ENCODE measurements around the gene GPRC5C. TPM values are rescaled to one million over a fixed set of nuclear protein-coding genes. Genes with fewer than 3 reads are reported as not detected.

The GPRC5C gene
- total RNA-seq, 1 donor from 2014 or later, result 13.5 TPM

DNA sequence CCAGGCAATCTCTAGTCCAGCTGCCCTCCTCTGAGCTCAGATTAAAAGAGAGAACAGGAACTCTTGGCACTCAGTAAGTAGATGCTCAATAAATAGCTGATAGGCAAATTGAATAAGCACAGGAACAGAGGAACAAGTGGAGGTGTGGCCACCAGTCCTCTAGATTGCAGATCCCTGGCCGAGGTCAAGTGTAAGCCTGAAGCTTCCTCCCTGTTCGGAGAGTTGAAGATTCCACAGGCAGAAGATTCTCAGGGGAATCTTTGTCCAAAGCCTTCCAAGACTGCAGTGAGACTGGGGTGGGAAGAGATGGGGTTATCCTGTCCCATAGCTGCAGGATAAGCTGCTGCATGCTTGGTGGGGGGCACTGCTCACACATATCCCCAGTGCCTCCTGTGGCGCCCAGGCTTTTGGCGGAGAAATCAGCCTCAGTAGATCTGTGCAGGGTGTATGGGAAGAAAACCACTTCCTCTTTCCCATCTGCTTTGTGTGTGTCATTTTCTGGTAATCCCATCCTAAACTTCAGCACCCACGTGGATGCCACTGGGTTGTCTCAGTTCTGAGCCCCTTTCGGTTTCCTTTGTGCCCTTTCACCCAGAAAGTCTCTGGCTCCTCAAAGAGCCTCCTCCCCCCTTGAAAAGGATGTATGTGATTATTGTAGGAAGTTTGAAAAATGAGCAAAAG, 46.7 kb downstream of the GPRC5C start:
- Histone ChIP-seq H3K79me2 (ENCODE audit: low read depth) (no peaks in the 10 kb centered on the region), H3K9me3 (ENCODE audit: low read depth) (no peaks in the 10 kb centered on the region), H3K4me2 (no peak overlapping the region), H3K9ac (no peak overlapping the region), H3K27me3 (no peaks in the 10 kb centered on the region), H3F3A (ENCODE audit: low read depth) (no peaks in the 10 kb centered on the region), H3K36me3 (no peaks in the 10 kb centered on the region), H4K20me1 (ENCODE audit: low read depth) (no peaks in the 10 kb centered on the region), H2AFZ (replicated peaks) (no peak overlapping the region), H3K27ac (no peak overlapping the region), H3K4me3 (no peak overlapping the region), H3K4me1 (no peaks in the 10 kb centered on the region)
- H3K4me3 Mint-ChIP-seq, result no peak overlapping the region
- peaks cover 43% of the 10 kb centered on the region for H3K27me3 Mint-ChIP-seq (ENCODE audit: insufficient read depth, low read depth)
- TF ChIP-seq CTCF (IDR thresholded peaks at IDR 0.05) (no peak), EZH2phosphoT487 (IDR thresholded peaks at IDR 0.05) (no peak), EZH2 (IDR thresholded peaks at IDR 0.05) (no peak)
- no peaks in the 10 kb centered on the region for H3K36me3 Mint-ChIP-seq
- peaks cover 9% of the 10 kb centered on the region for H3K9me3 Mint-ChIP-seq
- no peak for DNase-seq (ENCODE audit: low spot score)
- peaks cover 4% of the 10 kb centered on the region for H3K4me1 Mint-ChIP-seq
- H3K27ac Mint-ChIP-seq, result no peak overlapping the region

GRCh38 chr17:74480290-74480689, 48.4 kb downstream of the GPRC5C start:
- Histone ChIP-seq H3K4me2 (no peak overlapping the region), H3F3A (ENCODE audit: low read depth) (no peaks in the 10 kb centered on the region), H4K20me1 (ENCODE audit: low read depth) (no peaks in the 10 kb centered on the region), H3K27ac (no peak overlapping the region), H3K79me2 (ENCODE audit: low read depth) (no peaks in the 10 kb centered on the region), H3K36me3 (no peaks in the 10 kb centered on the region), H2AFZ (replicated peaks) (no peak overlapping the region), H3K4me1 (no peaks in the 10 kb centered on the region), H3K9me3 (ENCODE audit: low read depth) (no peaks in the 10 kb centered on the region), H3K27me3 (no peaks in the 10 kb centered on the region), H3K9ac (no peak overlapping the region), H3K4me3 (no peak overlapping the region)
- Mint-ChIP-seq H3K9me3 (peaks cover 7% of the 10 kb centered on the region), H3K4me3 (no peak overlapping the region), H3K27me3 (ENCODE audit: insufficient read depth, low read depth) (peaks cover 36% of the 10 kb centered on the region), H3K27ac (no peak overlapping the region), H3K36me3 (no peaks in the 10 kb centered on the region), H3K4me1 (no peaks in the 10 kb centered on the region)
- DNase-seq (ENCODE audit: low spot score), result no peak
- no peak for TF ChIP-seq EZH2 (IDR thresholded peaks at IDR 0.05)
- TF ChIP-seq EZH2phosphoT487 (IDR thresholded peaks at IDR 0.05), result no peak
- TF ChIP-seq CTCF (IDR thresholded peaks at IDR 0.05), result no peak

GRCh38 chr17:74481621-74482020, 49.7 kb downstream of the GPRC5C start:
- H3K27ac Mint-ChIP-seq, result no peak overlapping the region
- H3K79me2 ChIP-seq (ENCODE audit: low read depth), result no peaks in the 10 kb centered on the region
- H2AFZ ChIP-seq (replicated peaks), result no peak overlapping the region
- peaks cover 28% of the 10 kb centered on the region for H3K27me3 Mint-ChIP-seq (ENCODE audit: insufficient read depth, low read depth)
- DNase-seq (ENCODE audit: low spot score), result no peak
- no peak overlapping the region for H3K4me3 Mint-ChIP-seq
- H3K4me1 Mint-ChIP-seq, result no peaks in the 10 kb centered on the region
- H3K4me1 ChIP-seq, result no peaks in the 10 kb centered on the region
- H3K36me3 Mint-ChIP-seq, result no peaks in the 10 kb centered on the region
- no peaks in the 10 kb centered on the region for H3K9me3 ChIP-seq (ENCODE audit: low read depth)
- TF ChIP-seq CTCF (IDR thresholded peaks at IDR 0.05) (no peak), EZH2 (IDR thresholded peaks at IDR 0.05) (no peak), EZH2phosphoT487 (IDR thresholded peaks at IDR 0.05) (no peak)
- no peak overlapping the region for H3K4me2 ChIP-seq
- H3F3A ChIP-seq (ENCODE audit: low read depth), result no peaks in the 10 kb centered on the region
- no peaks in the 10 kb centered on the region for H3K36me3 ChIP-seq
- no peaks in the 10 kb centered on the region for H3K27me3 ChIP-seq
- no peak overlapping the region for H3K27ac ChIP-seq
- H4K20me1 ChIP-seq (ENCODE audit: low read depth), result no peaks in the 10 kb centered on the region
- H3K9me3 Mint-ChIP-seq, result no peaks in the 10 kb centered on the region
- H3K4me3 ChIP-seq, result no peak overlapping the region
- H3K9ac ChIP-seq, result no peak overlapping the region
